ENCODE results near the gene KANSL2. TPM values are rescaled to one million over a fixed set of nuclear protein-coding genes. Genes with fewer than 3 reads are reported as not detected.
A peak's percentile ranks its signal among the peaks of the same experiment; 100 is the strongest.
"Not testable (repeated sequence)": the region's sequence is repeated elsewhere in the genome, so short reads cannot be mapped to it uniquely, and the experiment has no call there.

KANSL2 gene
- total and polyA plus RNA-seq, 2 donors (not counting 1 experiment from before 2014, with no cell fraction given), result 47.3 to 64.6 TPM

GRCh38 chr12:48716168-48716492 lies 34.1 kb upstream of the KANSL2 start:
- Histone ChIP-seq H3K4me1 (ENCODE audit: control insufficient read depth in 2 of 2, insufficient read depth in 2 of 2, low read length in 2 of 2) (peaks cover 19 to 27% of the 10 kb centered on the region in 2 donors), H3K79me2 (ENCODE audit: control insufficient read depth, insufficient read depth, low read length) (peaks cover 51% of the 10 kb centered on the region), H3K27me3 (replicated peaks in 1 of 4; ENCODE audit: control extremely low read depth in 1 of 4, control insufficient read depth in 3 of 4, insufficient read depth in 4 of 4, low read length in 3 of 4) (no peaks in the 10 kb centered on the region), H2AFZ (ENCODE audit: insufficient read depth, low read depth, low read length, poor library complexity, severe bottlenecking) (peak overlapping the region; percentile 79), H3K27ac (ENCODE audit: low read length in 2 of 2) (peak overlapping the region; percentile 95 to 96), H3K4me3 (ENCODE audit: control extremely low read depth in 1 of 5, extremely low read depth in 1 of 5, insufficient read depth in 1 of 5, low read depth in 2 of 5, low read length in 4 of 5) (peak overlapping the region; percentile 82 to 98 (median 95)), H3K9me3 (ENCODE audit: control extremely low read depth in 1 of 3, control insufficient read depth in 2 of 3, insufficient read depth in 1 of 3, low read length in 2 of 3) (peaks cover 0 to 9% (median 2%) of the 10 kb centered on the region in 3 donors), H3K36me3 (replicated peaks in 1 of 2; ENCODE audit: control extremely low read depth in 1 of 2, control insufficient read depth in 1 of 2, extremely low read depth in 1 of 2, insufficient read depth in 2 of 2, low read length in 1 of 2) (peaks cover 4 to 34% of the 10 kb centered on the region in 2 experiments), H4K20me1 (ENCODE audit: control insufficient read depth, insufficient read depth, low read length, poor library complexity, severe bottlenecking) (peaks cover 11% of the 10 kb centered on the region), H3K9ac (ENCODE audit: low read length) (peak overlapping the region; percentile 95), H3K4me2 (replicated peaks; ENCODE audit: low read depth, low read length, poor library complexity, severe bottlenecking) (peak overlapping the region; percentile 87)
- POLR2A ChIA-PET, result interaction anchor here (2.0 kb wide), 1 partner anchor 34 kb away, joined by 8 read pairs; the partner anchor contains the start of gene KANSL2
- H3K4me1 Mint-ChIP-seq, result peaks cover 34% of the 10 kb centered on the region
- intact Hi-C loops (cut with micrococcal nuclease), result loop anchor here (1.0 to 10.0 kb wide), 4 partner anchors 34 to 609 kb away; partner anchors contain the start of genes DDX23, KANSL2, KMT2D and RHEBL1
- ATAC-seq (ENCODE audit: low read depth), result no peak
- DNase-seq, result no peak
- CTCF ChIA-PET, result interaction anchor here (0.6 to 1.4 kb wide), 2 partner anchors 34 to 122 kb away, joined by 3 to 4 read pairs; partner anchors contain the start of gene KANSL2
- peaks cover 9% of the 10 kb centered on the region for H3K9me3 Mint-ChIP-seq (ENCODE audit: insufficient read depth)
- no peak for TF ChIP-seq EZH2 (IDR thresholded peaks at IDR 0.05; ENCODE audit: borderline replicate concordance, insufficient read depth, low read depth, low read length, poor library complexity, severe bottlenecking)
- TF ChIP-seq, protein P1, sequence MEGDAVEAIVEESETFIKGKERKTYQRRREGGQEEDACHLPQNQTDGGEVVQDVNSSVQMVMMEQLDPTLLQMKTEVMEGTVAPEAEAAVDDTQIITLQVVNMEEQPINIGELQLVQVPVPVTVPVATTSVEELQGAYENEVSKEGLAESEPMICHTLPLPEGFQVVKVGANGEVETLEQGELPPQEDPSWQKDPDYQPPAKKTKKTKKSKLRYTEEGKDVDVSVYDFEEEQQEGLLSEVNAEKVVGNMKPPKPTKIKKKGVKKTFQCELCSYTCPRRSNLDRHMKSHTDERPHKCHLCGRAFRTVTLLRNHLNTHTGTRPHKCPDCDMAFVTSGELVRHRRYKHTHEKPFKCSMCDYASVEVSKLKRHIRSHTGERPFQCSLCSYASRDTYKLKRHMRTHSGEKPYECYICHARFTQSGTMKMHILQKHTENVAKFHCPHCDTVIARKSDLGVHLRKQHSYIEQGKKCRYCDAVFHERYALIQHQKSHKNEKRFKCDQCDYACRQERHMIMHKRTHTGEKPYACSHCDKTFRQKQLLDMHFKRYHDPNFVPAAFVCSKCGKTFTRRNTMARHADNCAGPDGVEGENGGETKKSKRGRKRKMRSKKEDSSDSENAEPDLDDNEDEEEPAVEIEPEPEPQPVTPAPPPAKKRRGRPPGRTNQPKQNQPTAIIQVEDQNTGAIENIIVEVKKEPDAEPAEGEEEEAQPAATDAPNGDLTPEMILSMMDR (IDR thresholded peaks at IDR 0.05), result no peak
- WGBS (ENCODE audit: insufficient coverage), result 2% methylated on average over 17 of the region's 17 CpGs
- H3K4me3 Mint-ChIP-seq, result peak overlapping the region; percentile 88
- H3K27ac Mint-ChIP-seq, result peak overlapping the region; percentile 97
- peaks cover 4% of the 10 kb centered on the region for H3K27me3 Mint-ChIP-seq

- DNase-seq (no peak), ATAC-seq (ENCODE audit: low read depth) (no peak)
- Histone ChIP-seq H3K27me3 (replicated peaks in 1 of 4; ENCODE audit: control extremely low read depth in 1 of 4, control insufficient read depth in 3 of 4, insufficient read depth in 4 of 4, low read length in 3 of 4) (no peaks in the 10 kb centered on the region), H3K9ac (ENCODE audit: low read length) (no peak overlapping the region), H2AFZ (ENCODE audit: insufficient read depth, low read depth, low read length, poor library complexity, severe bottlenecking) (no peak overlapping the region), H3K27ac (ENCODE audit: low read length in 2 of 2) (no peak overlapping the region), H3K79me2 (ENCODE audit: control insufficient read depth, insufficient read depth, low read length) (peaks cover 89% of the 10 kb centered on the region), H4K20me1 (ENCODE audit: control insufficient read depth, insufficient read depth, low read length, poor library complexity, severe bottlenecking) (peaks cover 37% of the 10 kb centered on the region), H3K36me3 (replicated peaks in 1 of 2; ENCODE audit: control extremely low read depth in 1 of 2, control insufficient read depth in 1 of 2, extremely low read depth in 1 of 2, insufficient read depth in 2 of 2, low read length in 1 of 2) (peaks cover 4 to 61% of the 10 kb centered on the region in 2 experiments), H3K4me1 (ENCODE audit: control insufficient read depth in 2 of 2, insufficient read depth in 2 of 2, low read length in 2 of 2) (peaks cover 15 to 22% of the 10 kb centered on the region in 2 donors), H3K9me3 (ENCODE audit: control extremely low read depth in 1 of 3, control insufficient read depth in 2 of 3, insufficient read depth in 1 of 3, low read length in 2 of 3) (no peaks in the 10 kb centered on the region), H3K4me3 (ENCODE audit: control extremely low read depth in 1 of 5, extremely low read depth in 1 of 5, insufficient read depth in 1 of 5, low read depth in 2 of 5, low read length in 4 of 5) (no peak overlapping the region), H3K4me2 (replicated peaks; ENCODE audit: low read depth, low read length, poor library complexity, severe bottlenecking) (no peak overlapping the region)
- no peak overlapping the region for H3K27ac Mint-ChIP-seq
- intact Hi-C loops (cut with micrococcal nuclease), result loop anchor here (10.0 kb wide), 1 partner anchor 353 kb away; the partner anchor contains the start of genes KMT2D and RHEBL1
- ChIA-PET POLR2A (no interaction called here), CTCF (interaction anchor here (0.6 kb wide), 1 partner anchor 57 kb away, joined by 3 read pairs; no protein-coding TSS in a partner anchor)
- H3K4me1 Mint-ChIP-seq, result peaks cover 40% of the 10 kb centered on the region
- no peaks in the 10 kb centered on the region for H3K9me3 Mint-ChIP-seq (ENCODE audit: insufficient read depth)
- WGBS (ENCODE audit: insufficient coverage), result 100% methylated on average over 3 of the region's 10 CpGs
- no peak overlapping the region for H3K4me3 Mint-ChIP-seq
- no peak for TF ChIP-seq EZH2 (IDR thresholded peaks at IDR 0.05; ENCODE audit: borderline replicate concordance, insufficient read depth, low read depth, low read length, poor library complexity, severe bottlenecking)
- TF ChIP-seq, protein P1 (IDR thresholded peaks at IDR 0.05), result no peak
- H3K27me3 Mint-ChIP-seq, result no peaks in the 10 kb centered on the region
Measured at GRCh38 chr12:48712209-48712608, 30.2 kb upstream of the KANSL2 start.

DNA sequence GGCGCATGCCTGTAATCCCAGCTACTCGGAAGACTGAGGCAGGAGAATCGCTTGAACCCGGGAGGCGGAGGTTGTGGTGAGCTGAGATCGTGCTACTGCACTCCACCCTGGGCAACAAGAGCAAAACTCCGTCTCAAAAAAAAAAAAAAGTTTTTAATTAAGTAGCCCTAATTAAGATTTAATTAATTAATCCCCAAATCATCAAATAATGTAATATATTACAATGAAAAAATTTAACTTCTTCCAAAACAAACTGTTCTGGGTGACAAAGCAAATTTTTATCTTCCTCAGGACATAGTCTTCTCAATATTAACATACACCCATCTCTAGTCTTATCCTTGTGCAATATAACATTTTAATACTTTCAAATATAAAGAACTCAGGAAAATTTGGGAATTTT lies 16.8 kb upstream of the KANSL2 start:
- CTCF ChIA-PET; H3K9me3 Mint-ChIP-seq (ENCODE audit: insufficient read depth); H3K27ac Mint-ChIP-seq; H3K4me3 ChIP-seq (ENCODE audit: control extremely low read depth in 1 of 5, extremely low read depth in 1 of 5, insufficient read depth in 1 of 5, low read depth in 2 of 5, low read length in 4 of 5); H3K27me3 ChIP-seq (replicated peaks in 1 of 4; ENCODE audit: control extremely low read depth in 1 of 4, control insufficient read depth in 3 of 4, insufficient read depth in 4 of 4, low read length in 3 of 4); H2AFZ ChIP-seq (ENCODE audit: insufficient read depth, low read depth, low read length, poor library complexity, severe bottlenecking); H3K4me2 ChIP-seq (replicated peaks; ENCODE audit: low read depth, low read length, poor library complexity, severe bottlenecking); POLR2A ChIA-PET; H3K4me1 Mint-ChIP-seq; H3K27ac ChIP-seq (ENCODE audit: low read length in 2 of 2); H3K27me3 Mint-ChIP-seq; DNase-seq; H3K9ac ChIP-seq (ENCODE audit: low read length); H3K4me1 ChIP-seq (ENCODE audit: control insufficient read depth in 2 of 2, insufficient read depth in 2 of 2, low read length in 2 of 2); intact Hi-C loops (cut with micrococcal nuclease); ATAC-seq (ENCODE audit: low read depth); H3K9me3 ChIP-seq (ENCODE audit: control extremely low read depth in 1 of 3, control insufficient read depth in 2 of 3, insufficient read depth in 1 of 3, low read length in 2 of 3); H3K4me3 Mint-ChIP-seq: not testable (repeated sequence)
- WGBS (ENCODE audit: insufficient coverage), result 100% methylated on average over 1 of the region's 7 CpGs
- Histone ChIP-seq H4K20me1 (ENCODE audit: control insufficient read depth, insufficient read depth, low read length, poor library complexity, severe bottlenecking) (peaks cover 16% of the 10 kb centered on the region), H3K79me2 (ENCODE audit: control insufficient read depth, insufficient read depth, low read length) (peaks cover 34% of the 10 kb centered on the region), H3K36me3 (replicated peaks in 1 of 2; ENCODE audit: control extremely low read depth in 1 of 2, control insufficient read depth in 1 of 2, extremely low read depth in 1 of 2, insufficient read depth in 2 of 2, low read length in 1 of 2) (peaks cover 5 to 54% of the 10 kb centered on the region in 2 experiments)
